Measurements from ENCODE around the gene CFAP46.

GRCh38 chr10:132796846-132797245 is 145.5 kb downstream of the CFAP46 start:
- TF ChIP-seq CTCF (conservative IDR thresholded peaks at IDR 0.05; ENCODE audit: low read length) = no peak
- TF ChIP-seq EZH2phosphoT487 (IDR thresholded peaks at IDR 0.05; ENCODE audit: borderline replicate concordance, low read depth, low read length) = no peak
